ENCODE data around the gene ZDHHC24.
A peak's percentile ranks its signal among the peaks of the same experiment; 100 is the strongest.

The ZDHHC24 gene

DNA sequence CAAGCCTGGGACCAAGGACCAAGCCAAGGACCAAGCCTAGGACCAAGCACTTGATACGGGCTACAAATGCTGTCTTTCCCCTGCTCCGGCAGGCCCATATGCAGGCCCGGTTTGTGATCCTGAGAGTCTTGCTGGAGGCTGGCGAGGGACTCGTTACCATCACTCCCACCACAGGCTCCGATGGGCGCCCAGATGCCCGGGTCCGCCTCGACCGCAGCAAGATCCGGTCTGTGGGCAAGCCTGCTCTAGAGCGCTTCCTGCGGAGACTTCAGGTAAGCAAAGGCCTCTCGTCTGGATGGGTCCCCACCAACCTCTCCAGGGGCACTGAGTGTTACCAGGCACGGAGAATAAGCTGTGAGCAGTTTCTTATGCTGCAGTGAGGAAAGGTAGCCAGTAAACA, 48.6 kb downstream of the ZDHHC24 start:
- DNase-seq (ENCODE audit: low read depth in 2 of 2): no peak

DNA sequence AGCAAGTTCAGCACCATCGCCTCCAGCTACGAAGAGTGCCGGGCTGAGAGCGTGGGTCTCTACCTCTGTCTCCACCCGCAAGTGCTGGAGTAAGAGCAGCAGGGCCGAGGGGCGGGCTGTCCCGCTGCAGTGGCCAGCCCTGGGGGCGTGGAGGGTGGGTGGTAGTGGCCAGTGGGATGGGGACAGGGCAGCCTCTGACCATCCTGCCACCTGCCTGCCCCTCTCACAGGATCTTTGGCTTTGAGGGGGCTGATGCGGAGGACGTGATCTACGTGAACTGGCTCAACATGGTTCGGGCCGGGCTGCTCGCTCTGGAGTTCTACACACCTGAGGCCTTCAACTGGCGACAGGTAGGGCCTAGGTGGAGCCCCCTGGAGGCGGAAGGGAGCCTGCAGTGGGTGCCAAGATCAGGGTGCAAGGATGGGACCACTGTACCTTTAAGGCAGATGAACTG, 50.4 kb downstream of the ZDHHC24 start:
- peak in 1 of 2 donors; percentile 10 for DNase-seq (ENCODE audit: low read depth in 2 of 2)

DNA sequence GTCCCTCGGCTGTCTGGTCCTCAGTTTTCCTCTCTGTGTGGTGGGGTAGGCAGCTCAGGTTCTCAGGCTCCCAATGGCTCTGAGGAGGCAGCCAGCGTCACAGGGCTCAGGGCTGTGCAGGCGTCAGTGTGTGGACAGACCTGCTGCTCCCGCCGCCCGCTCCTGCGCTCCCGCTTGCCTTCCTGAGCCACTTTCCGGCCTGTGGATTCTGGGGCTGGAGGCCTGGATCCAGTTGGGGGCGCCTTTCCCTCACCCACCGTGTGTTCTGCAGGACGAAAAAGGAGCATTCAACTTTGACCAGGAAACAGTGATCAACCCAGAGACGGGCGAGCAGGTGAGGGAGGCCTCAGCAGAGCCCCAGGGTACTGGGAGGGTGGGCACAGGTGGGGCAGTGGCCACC, 50.9 kb downstream of the ZDHHC24 start:
- no peak for DNase-seq (ENCODE audit: low read depth in 2 of 2)

DNA sequence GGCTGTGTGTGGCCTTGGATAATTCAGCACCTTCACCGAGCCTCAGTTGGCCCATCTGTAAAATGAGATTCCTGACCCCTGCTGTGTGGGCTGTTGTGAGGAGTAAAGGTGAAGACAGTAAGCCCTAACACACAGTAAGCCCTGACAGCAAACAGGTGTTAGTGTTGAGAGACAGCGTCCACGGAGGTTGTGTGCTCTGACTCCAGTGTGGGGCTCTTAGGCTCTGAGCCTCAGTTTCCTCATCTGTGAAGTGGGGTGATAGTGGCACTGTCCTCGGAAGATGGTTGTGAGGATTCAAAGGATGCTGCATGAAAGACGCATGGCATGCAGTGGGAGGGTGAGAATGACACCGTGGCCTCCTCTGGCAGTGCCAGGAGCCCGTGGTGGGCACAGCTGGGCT, 51.4 kb downstream of the ZDHHC24 start:
- no peak for DNase-seq (ENCODE audit: low read depth in 2 of 2)

DNA sequence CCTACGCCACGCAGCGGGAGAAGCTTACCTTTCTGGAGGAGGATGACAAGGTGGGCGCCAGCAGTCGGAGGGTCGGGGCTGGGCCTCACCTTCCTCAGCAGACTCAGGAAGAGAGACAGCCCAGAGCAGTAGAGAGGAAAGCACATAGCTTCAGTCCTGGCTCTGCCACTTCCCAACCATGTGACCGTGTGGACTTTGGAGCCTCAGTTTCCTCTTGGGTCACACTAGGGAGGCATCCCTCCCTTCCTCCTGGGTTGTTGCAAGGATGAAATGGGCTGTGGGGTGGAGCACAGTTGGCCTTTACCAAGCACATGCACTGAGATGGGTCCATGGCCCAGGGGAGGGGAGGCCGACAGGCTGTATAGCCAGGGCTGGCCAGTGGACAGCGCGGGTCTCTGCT, 52.7 kb downstream of the ZDHHC24 start:
- DNase-seq (ENCODE audit: low read depth in 2 of 2): no peak

DNA sequence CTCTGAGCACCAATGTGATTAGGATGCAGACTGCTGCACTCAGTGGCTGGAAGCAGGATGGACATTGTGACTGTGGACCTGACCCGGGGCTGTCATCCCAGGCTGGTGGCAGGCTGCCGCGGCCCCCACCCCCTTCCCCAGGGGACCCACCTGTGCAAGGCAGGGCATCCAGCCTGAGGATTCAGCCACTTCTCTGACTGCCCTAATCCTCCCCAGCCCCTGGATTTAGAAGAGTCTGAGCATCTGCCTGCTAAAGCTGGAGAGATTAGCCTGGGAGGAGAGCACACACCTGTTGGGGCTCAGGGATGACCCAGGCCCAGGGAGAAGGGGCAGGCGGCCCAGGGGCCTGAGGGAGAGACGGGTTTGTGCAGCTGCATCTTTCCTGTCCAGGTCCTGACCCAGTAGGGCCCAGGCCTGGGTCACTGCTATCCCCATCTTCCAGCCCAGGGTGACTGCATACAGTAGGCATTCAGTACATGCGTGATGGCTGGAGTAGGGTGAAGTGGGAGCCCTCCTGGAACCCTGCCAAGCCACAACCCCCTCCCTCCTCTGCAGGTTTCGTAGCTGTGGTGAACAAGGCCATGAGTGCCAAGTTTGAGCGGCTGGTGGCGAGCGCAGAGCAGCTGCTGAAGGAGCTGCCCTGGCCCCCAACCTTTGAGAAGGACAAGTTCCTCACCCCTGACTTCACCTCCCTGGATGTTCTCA, 53.5 kb downstream of the ZDHHC24 start:
- no peak for DNase-seq (ENCODE audit: low read depth in 2 of 2)

DNA sequence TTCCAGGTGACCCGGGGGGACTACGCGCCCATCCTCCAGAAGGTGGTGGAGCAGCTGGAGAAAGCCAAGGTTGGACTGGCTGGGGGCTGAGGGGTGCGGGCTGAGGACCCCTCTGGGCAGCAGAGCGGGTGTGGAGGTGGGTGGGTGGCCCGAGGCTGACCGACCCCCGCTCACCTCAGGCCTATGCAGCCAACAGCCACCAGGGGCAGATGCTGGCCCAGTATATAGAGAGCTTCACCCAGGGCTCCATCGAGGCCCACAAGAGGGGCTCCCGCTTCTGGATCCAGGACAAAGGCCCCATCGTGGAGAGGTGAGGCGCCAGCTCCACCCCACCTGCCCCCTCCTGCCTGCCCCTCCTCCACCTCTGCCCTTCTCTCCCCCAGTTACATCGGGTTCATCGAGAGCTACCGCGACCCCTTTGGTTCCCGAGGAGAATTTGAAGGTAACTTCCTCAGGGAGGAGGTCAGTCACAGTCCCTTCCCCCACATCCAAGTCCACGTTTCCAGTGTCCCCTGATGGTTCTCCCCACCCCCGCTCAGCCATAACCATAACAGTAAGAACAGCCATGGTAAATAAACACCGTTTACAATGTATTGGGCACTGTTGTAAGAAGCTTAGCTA, 54.4 kb downstream of the ZDHHC24 start:
- no peak for DNase-seq (ENCODE audit: low read depth in 2 of 2)

DNA sequence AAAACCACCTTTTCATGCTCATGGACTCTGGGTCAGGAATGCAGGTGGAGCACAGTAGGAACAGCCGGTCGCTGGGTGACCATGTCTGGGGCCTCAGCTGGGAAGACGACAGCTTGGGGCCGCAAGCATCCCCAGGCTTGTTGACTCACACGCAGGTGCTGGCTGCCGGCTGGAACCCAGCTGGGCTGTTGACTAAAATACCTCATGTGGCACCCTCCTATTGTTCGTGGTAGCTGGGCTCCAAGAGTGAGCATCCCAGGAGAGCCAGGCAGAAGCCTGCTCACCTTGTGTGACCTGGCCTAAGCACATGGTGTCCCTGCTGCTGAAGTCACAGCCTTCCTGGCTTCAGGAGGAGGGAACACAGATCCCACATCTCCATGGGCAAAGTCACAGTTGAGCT, 56.2 kb downstream of the ZDHHC24 start:
- no peak for DNase-seq (ENCODE audit: low read depth in 2 of 2)

DNA sequence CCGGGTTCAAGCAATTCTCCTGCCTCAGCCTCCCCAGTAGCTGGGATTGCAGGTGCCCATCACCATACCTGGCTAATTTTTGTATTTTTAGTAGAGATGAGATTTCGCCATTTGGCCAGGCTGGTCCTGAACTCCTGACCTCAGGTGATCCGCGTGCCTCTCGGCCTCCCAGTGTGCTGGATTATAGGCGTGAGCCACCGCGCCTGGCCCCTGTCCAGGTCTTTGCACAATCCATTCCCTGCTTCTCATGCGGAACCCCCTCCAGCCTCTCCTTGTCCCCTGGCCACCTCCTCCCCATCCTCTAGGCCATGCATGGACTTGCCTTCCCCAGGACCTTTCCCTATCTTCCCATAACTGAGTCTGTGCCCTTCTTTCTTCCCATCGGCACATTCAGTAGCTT, 56.9 kb downstream of the ZDHHC24 start:
- no peak for DNase-seq (ENCODE audit: low read depth in 2 of 2)

DNA sequence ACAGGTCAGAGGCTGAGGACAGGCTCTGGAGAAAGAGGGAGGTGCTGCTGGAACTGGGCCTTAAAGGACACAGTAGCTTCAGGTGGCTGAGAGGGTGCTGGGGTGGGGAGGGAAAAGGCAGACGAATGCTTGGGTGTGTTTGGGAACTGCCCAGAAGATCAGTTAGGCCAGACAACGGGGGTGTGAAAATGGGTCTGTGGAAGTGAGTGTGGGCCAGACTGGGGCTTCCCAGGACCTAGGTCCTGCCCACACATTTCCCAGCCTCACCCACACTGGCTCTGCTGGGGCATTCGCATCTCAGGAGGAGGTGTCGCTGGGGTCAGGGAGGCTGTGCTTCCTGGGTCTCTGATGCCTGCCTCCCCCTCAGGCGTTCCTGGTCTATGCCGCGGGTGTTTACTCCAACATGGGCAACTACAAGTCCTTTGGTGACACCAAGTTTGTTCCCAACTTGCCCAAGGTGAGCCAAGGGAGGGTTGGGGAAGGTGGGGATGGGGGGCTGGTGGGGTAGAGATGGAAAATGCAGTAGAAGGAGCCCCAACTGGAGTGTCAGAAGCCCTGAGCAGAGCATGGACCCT, 61.0 kb downstream of the ZDHHC24 start:
- DNase-seq (ENCODE audit: low read depth in 2 of 2): no peak

DNA sequence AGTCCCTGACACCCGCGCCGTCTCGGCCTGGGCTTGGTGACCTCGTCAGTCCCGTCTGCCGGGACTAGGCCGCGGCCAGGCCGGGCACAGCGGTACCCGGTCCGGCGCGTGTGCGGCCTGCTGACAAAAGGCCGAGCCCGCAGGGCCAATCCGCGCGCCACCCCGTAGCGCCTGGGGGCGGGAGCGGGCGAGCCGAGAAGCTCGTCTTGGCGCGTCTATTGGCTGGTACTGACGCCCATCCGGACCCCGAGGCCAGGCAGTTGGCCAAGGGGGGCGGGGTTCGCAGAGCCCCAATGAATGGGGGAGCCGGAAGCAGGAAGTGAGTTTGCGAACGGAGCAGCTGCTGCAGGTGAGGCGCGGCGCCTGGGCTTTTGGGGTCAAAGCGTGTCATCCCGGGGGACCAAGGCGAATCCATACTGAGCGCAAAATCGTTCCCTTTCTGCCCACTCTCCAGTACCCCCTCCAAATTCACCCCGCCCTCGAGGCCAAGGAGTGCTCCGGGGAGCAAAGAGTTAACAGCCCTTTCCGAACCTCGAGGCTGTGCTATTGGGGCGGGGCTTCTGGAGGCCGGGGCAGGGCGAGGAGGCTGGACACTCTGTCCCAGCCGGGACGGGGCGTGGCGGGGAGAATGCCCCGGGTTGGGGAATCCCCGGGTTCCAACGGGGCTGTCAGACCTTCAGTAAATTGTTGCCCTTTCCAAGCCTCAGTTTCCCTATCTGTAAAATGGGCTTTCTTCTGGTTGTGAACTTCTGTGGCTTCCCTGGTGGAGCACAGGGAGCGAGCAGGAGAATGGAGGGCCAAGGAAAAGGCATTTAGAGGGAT, 65.5 kb downstream of the ZDHHC24 start, which contains the start of gene DPP3:
TSS of gene DPP3 (plus strand) at position 318 of the 822 bp plus-strand sequence. CDS start 1,767 bp downstream, outside the sequence.
- DNase-seq (ENCODE audit: low read depth in 2 of 2): peak; percentile 92 to 95

DNA sequence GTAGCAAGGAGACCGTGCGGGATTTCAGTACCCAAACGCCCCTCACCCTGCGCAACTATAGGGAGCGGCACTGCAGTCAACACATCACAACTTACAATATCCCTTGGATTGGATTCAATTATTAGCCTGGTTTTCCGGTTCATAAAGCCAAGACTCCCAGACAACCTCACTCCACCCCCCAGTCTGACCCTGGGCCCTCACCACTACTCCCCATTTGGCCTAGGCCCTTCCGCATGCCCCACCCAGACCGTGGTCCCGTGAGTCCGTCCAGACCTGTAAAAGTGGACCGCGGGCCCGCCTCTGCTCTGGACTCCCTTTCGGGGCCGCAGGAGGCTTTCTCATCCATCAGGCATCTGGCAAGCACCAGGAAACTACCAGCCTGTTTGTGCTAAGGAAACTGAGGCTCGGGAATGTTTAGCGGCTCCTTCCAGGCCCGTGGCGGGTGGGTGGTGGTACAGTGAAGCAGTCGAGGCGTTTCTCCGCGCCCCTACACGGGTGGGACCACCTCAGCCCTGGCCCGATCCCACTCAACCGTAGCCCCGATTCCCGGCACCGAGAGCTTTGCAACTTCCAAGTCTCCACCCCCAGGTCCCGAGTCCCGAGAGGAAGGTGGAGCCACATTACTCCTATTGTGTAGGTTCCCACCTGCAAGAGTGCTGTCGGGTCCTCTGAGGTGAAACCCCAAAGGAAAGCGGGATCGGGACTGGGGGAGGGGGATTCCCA, 66.3 kb downstream of the ZDHHC24 start:
- DNase-seq (ENCODE audit: low read depth in 2 of 2): no peak

DNA sequence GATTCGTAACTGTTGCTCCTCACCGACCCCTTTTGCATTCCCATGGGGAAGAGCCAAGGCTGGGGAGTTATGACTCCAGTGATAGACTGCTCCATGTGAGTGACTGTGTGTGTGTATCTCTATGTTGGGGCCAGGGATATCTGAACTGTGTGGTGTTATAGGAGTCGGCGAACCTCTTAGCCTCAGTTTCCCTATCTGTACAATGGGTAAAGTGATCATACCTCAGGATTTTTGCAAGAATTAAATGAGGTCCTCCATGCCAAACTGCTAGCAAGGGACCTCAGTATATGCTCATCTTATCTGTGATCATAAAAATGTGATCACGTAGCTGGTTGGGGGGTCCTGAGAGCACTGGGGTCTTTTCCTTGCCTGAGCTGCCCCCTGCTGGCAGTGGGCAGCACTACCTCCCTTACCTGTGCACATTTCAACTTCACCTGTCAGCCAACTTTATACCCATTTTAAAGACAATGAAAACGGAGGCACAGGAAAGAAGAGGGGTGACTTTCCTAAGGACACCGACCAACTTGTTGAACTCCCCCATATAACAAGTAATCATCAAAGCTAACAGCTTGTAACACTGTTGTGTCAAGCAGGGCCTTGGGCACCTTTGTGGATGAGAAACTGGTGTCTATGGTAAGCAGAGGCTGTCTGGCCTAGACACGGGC, 67.0 kb downstream of the ZDHHC24 start:
- DNase-seq (ENCODE audit: low read depth in 2 of 2): no peak

DNA sequence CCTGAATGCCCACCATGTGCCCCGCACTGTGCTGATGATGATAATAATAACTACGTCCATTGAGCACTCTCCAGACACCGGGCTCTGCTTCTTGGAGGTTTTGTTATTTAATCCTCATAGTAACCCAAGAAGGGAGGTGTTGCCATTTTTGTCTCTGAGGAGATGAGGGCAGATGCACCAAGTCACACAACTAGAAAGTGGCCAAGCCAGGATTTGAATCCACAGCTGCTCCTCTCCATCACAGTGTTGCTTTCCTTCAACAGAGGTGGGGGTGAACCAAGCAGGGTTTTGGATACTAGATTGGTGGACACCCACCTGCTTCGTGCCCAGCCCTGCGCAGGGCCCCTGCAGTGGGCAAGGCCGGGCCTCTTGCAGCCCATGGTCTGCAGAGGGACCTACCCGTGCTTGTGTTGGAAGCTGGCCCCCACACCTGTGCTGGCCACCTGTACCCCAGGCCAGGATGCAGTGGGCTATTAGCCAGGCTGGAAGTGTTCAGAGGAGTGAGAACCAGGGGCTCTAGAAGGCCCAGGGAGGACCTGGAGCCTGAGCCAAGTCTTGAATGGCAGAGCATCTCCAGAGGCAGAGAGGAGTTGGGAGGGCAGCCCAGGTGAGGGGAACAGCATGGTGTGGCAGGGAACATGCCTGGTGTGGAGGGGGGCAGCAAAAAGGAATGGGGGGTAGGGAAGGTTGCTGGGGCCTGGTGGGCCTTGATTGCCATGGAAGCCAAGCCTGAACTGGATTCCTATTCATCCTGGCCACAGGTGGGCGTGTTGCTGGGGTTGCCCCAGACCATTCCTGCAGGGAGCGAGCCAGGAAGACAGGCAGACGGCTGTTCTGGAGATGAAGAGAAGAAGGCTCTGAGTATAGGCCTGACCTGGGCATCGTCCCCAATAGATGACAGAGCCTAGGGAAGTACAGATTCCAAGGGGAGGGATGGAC, 68.3 kb downstream of the ZDHHC24 start:
- no peak for DNase-seq (ENCODE audit: low read depth in 2 of 2)

DNA sequence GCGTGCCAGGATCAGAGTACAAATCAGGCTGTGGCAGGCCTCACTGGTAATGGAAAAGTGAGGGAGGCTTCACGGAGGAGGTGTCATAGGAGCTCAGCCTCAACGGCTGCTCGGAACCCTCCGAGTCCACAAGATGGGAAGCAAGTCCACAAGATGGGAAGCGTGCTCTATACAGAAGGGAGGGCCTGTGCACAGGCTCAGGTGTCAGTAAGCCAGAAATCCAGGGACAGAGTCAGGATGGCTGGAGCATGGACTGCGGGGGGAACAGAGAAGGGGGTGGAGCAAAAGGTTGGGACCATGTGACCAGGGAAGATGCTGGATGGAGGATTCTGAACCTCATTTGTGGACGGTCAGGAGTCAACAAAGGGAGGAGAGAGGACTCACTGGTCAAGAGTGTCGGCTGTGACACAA, 69.0 kb downstream of the ZDHHC24 start:
- no peak for DNase-seq (ENCODE audit: low read depth in 2 of 2)

DNA sequence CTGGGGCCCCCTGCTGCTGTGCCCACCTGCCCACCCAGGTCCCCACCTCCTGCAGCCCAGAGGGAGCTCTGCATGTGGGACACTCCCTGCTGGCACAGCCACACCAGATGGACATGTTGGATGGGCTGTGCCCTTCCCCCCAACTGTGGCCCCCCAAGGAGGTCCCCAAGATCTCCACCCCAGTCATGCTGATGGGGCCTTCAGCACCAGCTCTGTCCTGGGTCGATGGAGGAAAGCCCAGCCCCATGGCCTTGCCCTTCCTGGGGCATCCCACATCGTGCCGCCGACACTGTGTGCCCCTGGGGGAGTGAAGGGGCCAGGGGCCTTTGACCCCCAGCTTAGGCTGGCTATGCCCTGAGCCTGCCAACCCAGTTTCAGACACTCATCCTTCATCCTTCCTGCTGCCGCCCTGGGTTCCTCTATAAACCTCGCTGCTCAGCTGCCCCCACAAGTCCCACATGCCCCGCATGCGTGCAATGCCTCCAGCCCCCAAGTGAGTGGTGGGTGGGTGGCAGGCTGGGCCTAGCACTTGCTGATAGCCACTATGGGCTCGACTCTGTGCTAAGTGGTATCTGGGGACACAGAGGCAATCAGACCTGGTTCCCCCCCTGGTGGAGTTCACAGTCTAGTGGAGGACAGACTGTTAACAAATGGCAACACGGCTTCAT, 69.5 kb downstream of the ZDHHC24 start:
- no peak for DNase-seq (ENCODE audit: low read depth in 2 of 2)

DNA sequence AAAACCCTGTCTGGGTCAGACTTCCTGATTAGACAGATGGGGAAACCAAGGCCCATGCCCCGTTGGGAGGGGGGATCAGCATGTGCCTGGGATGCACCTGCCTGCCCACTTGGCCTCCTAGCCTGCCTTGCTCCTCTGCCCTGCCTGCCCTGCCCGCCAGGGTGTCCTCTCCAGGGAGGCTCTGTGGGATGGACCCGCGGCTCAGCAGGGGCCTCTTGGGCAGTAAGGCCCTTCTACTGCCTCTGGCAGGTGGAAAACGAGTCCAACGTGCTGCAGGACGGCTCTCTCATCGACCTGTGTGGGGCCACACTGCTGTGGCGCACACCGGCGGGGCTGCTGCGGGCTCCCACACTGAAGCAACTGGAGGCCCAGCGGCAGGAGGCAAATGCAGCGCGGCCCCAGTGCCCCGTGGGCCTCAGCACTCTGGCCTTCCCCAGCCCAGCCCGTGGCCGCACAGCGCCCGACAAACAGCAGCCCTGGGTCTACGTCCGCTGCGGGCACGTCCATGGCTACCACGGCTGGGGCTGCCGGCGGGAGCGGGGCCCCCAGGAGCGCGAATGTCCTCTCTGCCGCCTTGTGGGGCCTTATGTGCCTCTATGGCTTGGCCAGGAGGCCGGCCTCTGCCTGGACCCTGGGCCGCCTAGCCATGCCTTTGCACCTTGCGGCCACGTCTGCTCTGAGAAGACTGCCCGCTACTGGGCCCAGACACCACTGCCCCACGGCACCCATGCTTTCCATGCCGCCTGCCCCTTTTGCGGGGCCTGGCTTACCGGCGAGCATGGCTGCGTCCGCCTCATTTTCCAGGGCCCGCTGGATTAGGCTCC, 70.3 kb downstream of the ZDHHC24 start:
- no peak for DNase-seq (ENCODE audit: low read depth in 2 of 2)
